HG02642 (cell line): Measurements from ENCODE around the gene ZNF747.
A peak's percentile ranks its signal among the peaks of the same experiment; 100 is the strongest.

Experiments
- ATAC-seq: cut with Tn5 transposase; IDR thresholded peaks from one replicate; pipeline ENCODE4 v1.9.1; 2021; ENCODE audit warnings: mild to moderate bottlenecking; ENCODE audit not compliant: unreplicated experiment, poor library complexity

The ZNF747 gene

GRCh38 chr16:30534368-30535105 is at the start of gene ZNF747:
ZNF747 (minus strand) TSS chr16:30534858; CDS start chr16:30534679, 179 bp downstream.
- ATAC-seq: peak; percentile 65

GRCh38 chr16:30582611-30583340 is 48.1 kb upstream of the ZNF747 start:
- ATAC-seq: no peak

- ATAC-seq: no peak
Measured at GRCh38 chr16:30581457-30581856, 46.8 kb upstream of the ZNF747 start.

- ATAC-seq: no peak
Measured at GRCh38 chr16:30574678-30575077, 40.0 kb upstream of the ZNF747 start.

- ATAC-seq: peak; percentile 78
Measured at GRCh38 chr16:30571445-30572322, 37.0 kb upstream of the ZNF747 start, which contains the start of gene ZNF688. ZNF688 (minus strand) TSS chr16:30571714; CDS start chr16:30571629, 85 bp downstream.

- ATAC-seq: no peak
Measured at GRCh38 chr16:30570636-30571444, 36.2 kb upstream of the ZNF747 start.

GRCh38 chr16:30569746-30570635 is 35.3 kb upstream of the ZNF747 start:
- ATAC-seq: no peak

GRCh38 chr16:30569281-30569680 is 34.6 kb upstream of the ZNF747 start:
- ATAC-seq: no peak

- ATAC-seq: no peak
Measured at GRCh38 chr16:30567991-30568638, 33.5 kb upstream of the ZNF747 start.

GRCh38 chr16:30567160-30567990 is 32.7 kb upstream of the ZNF747 start:
- ATAC-seq: no peak

GRCh38 chr16:30566531-30566930 is 31.9 kb upstream of the ZNF747 start:
- ATAC-seq: no peak

GRCh38 chr16:30565984-30566383 is 31.3 kb upstream of the ZNF747 start:
- no peak for ATAC-seq

- ATAC-seq: no peak
Measured at GRCh38 chr16:30565526-30565925, 30.9 kb upstream of the ZNF747 start.

- no peak for ATAC-seq
Measured at GRCh38 chr16:30562021-30562420, 27.4 kb upstream of the ZNF747 start.

GRCh38 chr16:30561089-30561816 is 26.6 kb upstream of the ZNF747 start:
- ATAC-seq: no peak

- no peak for ATAC-seq
Measured at GRCh38 chr16:30559690-30560089, 25.0 kb upstream of the ZNF747 start.
